GM19395 (cell line): ENCODE data around the gene ABCA9.
A peak's percentile ranks its signal among the peaks of the same experiment; 100 is the strongest.
"Not testable (repeated sequence)": the region's sequence is repeated elsewhere in the genome, so short reads cannot be mapped to it uniquely, and the experiment has no call there.

Experiments
- ATAC-seq: cut with Tn5 transposase; IDR thresholded peaks from one replicate; pipeline ENCODE4 v1.9.1; 2021; ENCODE audit warnings: mild to moderate bottlenecking, moderate library complexity; ENCODE audit not compliant: unreplicated experiment

Gene ABCA9, protein sequence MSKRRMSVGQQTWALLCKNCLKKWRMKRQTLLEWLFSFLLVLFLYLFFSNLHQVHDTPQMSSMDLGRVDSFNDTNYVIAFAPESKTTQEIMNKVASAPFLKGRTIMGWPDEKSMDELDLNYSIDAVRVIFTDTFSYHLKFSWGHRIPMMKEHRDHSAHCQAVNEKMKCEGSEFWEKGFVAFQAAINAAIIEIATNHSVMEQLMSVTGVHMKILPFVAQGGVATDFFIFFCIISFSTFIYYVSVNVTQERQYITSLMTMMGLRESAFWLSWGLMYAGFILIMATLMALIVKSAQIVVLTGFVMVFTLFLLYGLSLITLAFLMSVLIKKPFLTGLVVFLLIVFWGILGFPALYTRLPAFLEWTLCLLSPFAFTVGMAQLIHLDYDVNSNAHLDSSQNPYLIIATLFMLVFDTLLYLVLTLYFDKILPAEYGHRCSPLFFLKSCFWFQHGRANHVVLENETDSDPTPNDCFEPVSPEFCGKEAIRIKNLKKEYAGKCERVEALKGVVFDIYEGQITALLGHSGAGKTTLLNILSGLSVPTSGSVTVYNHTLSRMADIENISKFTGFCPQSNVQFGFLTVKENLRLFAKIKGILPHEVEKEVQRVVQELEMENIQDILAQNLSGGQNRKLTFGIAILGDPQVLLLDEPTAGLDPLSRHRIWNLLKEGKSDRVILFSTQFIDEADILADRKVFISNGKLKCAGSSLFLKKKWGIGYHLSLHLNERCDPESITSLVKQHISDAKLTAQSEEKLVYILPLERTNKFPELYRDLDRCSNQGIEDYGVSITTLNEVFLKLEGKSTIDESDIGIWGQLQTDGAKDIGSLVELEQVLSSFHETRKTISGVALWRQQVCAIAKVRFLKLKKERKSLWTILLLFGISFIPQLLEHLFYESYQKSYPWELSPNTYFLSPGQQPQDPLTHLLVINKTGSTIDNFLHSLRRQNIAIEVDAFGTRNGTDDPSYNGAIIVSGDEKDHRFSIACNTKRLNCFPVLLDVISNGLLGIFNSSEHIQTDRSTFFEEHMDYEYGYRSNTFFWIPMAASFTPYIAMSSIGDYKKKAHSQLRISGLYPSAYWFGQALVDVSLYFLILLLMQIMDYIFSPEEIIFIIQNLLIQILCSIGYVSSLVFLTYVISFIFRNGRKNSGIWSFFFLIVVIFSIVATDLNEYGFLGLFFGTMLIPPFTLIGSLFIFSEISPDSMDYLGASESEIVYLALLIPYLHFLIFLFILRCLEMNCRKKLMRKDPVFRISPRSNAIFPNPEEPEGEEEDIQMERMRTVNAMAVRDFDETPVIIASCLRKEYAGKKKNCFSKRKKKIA (N-terminal part only)

DNA sequence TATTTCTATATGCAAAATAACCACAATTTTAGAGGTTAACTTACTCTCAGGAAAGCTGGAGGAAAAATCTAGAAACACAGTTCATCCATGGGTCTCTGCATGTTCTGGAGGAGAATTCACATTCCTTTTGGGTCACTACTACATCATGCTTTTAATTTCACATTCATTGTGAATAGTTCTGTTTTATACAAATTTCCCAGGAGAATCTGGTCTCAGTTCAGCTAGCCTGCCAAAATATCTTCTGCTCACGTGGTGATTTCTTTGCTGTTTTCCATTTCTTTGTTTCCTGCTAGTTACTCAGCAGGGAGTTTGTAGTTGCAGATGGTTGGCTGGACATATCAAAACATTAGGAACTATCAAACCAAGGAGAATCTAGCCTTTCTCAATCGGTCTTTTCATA, at the start of gene ABCA9:
Gene ABCA9, minus strand, starts transcription at position 106 of the 400 bp plus-strand sequence. CDS start 9,801 bp downstream, outside the sequence.
- no peak for ATAC-seq

DNA sequence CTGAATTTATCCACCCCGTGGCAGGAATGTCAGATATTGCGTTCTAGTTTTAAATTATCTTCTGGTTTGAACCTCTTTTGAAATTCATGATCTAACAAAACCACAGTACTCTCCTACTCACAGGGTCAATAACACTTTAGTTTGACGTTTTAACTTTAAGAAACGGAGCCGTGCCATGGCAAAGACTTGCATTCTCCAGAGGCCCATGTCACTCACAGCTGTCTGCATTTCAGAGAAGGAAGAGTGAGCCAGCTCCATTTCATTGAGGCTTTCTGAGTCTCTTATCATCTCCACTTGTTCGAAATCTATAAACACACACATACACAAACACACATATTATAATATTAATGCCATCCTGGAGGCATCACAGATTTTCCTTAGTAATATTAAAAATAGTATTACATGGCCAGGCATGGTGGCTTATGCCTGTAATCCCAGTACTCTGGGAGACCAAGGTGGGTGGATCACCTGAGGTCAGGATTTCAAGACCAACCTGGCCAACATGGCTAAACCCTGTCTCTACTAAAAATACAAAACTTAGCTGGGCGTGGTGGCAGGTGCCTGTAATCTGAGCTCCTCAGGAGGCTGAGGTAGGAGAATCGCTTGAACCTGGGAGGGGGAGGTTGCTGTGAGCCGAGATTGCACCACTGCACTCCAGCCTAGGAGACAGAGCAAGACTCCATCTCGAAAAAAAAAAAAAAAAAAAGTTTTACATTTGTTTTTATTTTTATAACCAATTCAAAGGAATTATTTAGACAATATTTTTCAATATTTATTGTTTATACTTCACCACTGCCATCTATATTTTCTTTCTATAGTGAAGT, 45.4 kb upstream of the ABCA9 start:
- ATAC-seq = no peak

DNA sequence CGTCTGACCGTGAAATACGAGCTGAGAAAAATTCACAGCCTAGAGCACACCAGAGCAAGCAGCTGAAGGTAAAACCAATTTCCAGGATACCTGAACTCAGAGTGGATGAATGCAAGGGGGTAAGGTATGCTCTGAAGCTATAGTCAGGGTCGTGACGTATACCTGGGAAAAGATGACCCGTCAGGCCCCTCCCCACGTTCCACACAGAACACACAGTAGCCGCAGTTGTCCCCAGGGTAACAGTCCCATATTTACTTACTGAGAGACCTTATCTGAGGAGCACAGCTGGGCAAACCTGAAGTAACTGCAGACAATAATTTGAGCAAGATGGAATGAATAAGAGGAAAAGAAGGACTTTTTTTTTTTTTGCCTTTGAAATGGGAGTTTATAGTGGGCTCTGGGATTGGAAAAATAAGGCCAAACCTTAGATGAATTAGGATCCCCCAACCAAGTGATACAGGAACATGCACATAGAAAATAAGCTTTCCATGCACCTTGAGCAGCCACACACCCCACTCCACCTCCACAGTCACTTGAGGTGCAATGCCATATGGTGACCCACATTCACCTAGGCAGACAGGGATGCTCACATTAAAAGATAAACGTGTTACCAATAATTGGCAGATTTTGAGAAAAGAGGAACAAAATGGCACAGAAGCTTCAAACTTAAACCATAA, 43.0 kb upstream of the ABCA9 start:
- ATAC-seq = no peak

DNA sequence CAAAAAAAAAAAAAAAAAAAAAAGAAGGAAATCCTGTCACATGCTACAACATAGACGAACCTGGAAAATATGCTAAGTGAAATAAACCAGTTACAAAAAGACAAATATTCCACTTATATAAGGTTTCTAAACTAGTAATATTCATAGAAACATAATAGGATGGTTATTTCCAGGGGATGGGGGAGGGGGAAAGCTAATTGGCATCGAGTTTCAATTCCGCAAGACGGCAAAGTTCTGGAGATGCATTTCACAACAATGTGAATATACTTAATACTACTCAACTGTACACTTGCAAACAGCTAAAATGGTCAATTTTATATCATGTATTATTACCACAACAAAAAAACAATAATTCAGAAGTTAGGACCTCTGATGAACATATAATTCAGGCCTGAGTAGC, 37.9 kb upstream of the ABCA9 start:
- no peak for ATAC-seq

DNA sequence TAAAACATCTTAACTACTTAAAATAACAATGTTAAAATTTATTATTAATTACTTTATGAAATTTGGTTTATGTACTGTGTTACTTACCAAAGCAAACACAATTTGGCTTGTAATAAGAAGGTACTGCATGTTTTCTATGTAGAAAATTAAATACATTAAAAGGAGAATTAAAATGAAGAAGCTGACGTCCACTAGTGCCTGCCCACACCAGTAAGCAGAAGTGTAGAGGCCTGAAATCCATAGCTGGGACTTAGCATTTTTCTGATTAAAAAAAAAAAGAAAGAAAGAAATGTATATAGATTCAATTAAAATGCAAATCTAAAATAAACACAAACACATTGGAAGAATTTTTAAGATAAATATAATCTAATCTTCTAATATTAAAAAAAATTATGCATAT, 35.8 kb upstream of the ABCA9 start:
- ATAC-seq = no peak

DNA sequence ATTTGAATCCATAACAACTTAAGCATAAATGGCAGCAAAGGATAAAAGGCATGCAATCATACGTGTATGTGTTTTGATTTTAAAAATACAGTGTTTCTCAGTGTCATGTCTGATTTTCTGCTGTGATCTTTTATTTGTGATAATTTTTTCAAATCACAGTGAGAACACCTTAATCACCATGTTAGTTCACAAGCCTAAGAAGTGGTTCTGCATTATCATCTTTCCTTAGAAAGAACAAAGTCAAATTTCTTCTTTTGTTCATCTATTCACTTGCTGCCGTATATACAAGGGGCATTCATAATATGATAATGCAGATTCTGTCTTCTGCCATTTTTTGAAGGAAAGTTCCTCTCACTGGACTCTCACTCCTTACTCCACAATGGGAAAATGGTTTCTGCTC, 33.3 kb upstream of the ABCA9 start:
- ATAC-seq = no peak

DNA sequence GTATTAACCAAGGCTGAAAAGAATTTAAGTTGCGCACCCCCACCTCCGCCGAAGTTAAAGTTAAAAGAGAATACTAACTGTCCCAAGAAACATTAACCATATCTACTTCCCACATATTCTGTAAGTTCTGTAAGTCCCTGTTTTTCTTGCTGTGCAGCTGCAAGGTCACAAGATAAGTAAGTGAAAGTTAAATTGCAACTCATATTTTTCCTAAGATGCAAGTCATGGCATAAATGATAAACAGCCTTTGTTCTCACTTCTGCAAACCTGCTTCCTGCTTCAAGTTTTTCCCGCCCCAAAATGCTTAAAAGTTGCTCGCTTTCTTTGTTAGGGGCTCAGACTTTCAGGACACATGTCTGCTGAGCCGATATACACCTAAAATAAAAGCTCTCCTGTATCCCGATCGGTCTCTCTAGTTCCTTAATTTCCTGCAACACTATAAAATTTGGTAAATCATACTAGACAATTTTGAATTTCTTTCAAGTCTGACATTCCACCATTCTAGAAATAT, 32.6 kb upstream of the ABCA9 start:
- ATAC-seq = peak; percentile 68

DNA sequence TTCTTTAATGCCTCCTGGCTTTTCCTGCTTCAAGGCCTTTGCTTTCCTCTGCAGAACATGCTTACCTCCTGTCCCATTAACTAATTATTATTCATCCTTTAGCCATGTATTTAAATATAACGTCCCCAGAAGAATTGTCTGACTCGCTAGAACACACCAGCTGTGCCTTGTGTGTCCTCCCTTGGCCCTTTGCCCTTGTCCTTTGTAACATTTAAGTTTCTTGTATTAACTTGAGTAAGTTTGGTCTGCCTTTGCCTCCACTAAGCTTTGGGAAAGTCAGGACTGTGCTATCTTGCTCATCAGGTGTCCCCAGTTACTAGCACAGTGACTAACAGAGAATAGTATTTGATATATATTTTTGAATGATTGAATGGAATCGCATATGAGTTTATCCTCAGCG, 29.6 kb upstream of the ABCA9 start:
- no peak for ATAC-seq

DNA sequence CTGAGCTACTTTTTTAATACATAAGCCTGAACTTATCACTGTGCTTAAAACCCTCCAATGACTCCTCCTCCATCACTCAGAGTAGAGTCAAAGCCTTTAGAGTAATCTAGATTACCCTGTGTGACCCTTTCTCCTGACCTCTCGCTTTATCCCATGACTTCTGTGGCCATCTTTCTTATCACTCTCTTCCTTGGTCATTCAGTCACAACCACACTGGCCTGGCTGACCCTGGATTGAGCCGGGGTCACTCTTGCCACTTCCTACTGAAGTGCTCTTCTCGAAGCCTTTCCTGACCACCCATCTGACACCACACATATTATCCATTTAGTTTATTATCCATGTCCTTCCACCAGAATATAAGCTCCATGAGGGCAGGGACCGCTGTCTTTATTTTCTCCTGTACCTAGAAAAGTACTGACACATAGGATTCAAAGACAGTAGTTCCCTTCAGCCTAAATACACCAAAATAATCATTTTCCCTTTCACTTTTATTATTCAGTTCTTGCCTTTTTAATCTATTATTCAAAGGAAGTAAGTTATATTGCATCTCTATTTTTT, 28.0 kb upstream of the ABCA9 start:
- no peak for ATAC-seq

DNA sequence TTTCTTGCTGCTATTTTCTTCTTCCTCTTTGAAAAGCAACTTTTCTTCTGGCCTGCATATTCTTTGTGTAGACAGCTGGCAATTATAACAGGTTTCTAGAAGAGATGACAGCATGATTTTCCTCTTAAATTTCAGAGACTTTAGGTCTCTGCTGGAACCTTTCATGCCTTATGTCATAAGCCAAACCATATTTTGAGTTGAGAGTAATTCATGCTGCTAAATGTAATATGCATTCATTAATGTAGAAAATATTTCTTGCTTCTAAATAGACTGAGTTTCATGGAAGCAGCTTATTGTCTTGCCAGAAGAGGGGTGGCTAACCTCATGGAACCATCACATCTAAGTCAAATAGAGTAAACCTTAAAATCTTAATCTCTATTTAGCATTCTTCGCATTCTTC, 25.9 kb upstream of the ABCA9 start:
- no peak for ATAC-seq

DNA sequence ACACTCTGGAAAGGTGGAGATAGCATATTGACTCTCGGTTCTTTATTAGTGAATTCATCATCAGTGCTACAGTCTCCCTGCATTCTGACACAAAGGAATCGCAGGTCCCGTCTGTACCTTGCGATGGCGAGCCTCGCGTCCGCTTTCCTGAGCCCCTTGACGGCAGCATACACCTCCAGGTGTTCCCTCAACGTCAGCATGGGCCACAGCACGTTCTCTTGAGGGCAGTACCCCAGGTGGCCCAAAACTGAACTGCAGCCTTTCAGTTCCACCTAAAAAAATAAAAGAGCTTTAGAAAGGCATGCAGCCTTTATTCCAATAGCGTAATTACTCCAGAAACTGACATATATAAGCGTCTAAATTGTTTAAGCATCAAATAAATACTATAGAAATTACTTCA, 24.2 kb upstream of the ABCA9 start:
- ATAC-seq = no peak

DNA sequence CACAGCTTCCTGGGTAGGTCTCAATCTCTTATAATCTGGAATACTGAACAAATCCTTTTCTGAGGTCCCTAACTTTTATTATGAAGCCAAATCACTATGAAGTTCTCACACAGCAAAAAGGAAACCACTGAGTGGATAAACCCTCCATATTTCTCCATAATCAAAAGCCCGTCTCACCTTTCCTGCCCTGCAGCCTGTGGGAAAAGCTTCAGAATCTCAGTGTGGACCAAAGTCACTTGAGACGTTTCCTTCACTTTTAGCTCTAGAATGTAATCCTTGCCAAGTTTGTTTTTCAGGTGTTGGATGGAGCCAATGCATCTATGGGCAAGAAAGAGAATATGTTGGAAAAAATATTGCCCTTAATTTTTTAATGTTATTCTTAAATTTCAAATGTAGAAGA, 22.0 kb upstream of the ABCA9 start:
- ATAC-seq = no peak

DNA sequence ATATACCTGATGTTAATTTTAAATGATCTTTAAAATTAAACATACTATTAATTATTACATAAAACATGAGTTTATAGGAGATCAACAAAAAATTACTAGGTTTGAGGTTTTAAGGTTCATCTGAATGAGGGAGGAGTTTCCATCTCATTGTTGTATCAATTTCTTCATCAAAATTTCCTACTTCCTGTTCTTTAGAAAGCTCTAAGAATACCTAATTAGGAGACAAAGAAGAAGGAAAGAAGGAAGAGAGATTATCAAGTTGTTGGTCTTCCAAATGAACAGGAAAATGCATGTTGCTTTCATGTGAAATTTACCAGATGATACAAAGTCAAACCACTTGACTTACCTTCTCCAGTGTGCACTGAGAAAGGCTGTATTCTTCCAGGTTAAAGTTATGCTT, 18.1 kb upstream of the ABCA9 start:
- no peak for ATAC-seq

DNA sequence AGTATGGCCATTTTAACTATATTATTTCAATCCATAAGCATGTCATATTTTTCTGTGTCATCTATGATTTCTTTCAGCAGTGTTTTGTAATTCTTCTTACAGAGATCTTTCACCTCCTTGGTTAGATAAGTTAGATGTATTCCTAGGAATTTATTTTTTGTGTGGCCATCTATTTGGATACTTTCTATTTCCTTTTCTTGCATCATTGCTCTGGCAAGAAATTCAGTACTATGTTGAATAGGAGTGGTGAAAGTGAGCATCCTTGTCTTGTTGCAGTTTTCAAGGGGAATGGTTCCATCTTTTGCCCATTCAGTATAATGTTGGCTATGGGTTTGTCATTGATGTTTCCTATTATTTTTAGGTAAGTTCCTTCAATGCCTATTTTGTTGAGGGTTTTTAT, 15.1 kb upstream of the ABCA9 start:
- ATAC-seq = no peak

DNA sequence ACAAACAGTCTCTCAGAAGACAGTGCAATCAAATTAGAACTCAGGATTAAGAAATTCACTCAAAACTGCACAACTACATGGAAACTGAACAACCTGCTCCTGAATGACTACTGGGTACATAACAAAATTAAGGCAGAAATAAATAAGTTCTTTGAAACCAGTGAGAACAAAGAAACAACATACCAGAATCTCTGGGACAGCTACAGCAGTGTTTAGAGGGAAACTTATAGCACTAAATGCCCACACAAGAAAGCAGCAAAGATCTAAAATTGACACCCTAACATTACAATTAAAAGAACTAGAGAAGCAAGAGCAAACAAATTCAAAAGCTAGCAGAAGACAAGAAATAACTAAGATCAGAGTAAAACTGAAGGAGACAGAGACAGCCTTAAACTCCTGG, 12.7 kb upstream of the ABCA9 start:
- ATAC-seq = not testable (repeated sequence)

DNA sequence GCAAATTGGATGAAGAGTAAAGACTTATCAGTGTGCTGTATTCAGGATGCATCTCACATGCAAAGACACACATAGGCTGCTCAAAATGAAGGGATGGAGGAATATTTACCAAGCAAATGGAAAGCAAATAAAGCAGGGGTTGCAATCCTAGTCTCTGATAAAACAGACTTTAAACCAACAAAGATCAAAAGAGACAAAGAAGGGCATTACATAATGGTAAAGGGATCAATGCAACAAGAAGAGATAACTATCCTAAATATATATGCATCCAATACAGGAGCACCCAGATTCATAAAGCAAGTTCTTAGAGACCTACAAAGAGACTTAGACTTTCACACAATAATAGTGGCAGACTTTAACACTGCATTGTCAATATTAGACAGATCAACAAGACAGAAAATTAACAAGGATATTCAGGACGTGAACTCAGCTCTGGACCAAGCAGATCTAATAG, 12.1 kb upstream of the ABCA9 start:
- ATAC-seq = not testable (repeated sequence)

DNA sequence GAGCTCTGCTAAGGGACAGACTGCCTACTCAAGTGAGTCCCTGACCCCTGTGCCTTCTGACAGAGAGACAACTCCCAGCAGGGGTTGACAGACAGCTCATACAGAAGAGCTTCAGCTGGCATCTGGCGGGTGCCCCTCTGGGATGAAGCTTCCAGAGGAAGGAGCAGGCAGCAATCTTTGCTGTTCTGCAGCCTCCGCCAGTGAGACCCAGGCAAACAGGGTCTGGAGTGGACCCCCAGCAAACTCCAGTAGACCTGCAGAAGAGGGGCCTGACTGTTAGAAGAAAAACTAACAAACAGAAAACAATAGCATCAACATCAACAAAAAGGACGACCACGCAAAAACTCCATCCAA, 10.5 kb upstream of the ABCA9 start:
- ATAC-seq = not testable (repeated sequence)

DNA sequence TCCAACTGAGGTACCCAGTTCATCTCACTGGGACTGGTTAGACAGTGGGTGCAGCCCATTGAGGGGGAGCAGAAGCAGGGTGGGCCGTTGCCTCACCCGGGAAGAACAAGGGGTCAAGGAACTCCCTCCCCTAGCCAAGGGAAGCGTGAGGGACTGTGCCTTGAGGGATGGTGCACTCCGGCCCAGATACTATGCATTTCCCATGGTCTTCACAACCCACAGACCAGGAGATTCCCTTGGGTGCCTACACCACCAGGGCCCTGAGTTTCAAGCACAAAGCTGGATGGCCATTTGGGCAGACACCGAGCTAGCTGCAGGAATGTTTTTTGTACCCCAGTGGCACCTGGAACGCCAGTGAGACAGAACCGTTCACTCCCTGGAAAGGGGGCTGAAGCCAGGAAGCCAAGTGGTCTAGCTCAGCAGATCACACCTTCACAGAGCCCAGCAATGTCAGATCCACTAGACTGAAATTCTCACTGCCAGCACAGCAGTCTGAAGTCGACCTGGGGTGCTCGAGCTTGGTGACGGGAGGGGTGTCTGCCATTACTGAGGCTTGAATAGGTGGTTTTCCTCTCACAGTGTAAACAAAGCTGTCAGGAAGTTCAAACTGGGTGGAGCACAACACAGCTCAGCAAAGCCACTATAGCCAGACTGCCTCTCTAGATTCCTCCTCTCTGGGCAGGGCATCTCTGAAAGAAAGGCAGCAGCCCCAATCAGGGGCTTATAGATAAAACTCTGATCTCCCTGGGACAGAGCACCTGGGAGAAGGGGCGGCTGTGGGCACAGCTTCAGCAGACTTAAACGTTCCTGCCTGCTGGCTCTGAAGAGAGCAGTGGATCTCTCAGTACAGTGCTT, 9.9 kb upstream of the ABCA9 start:
- ATAC-seq = not testable (repeated sequence)
